Activated CD4-positive, alpha-beta T cell treated with anti-CD3 and anti-CD28 coated beads for 48 hours (primary cell): ENCODE results near the gene HTR4.
"Not testable (repeated sequence)": the region's sequence is repeated elsewhere in the genome, so short reads cannot be mapped to it uniquely, and the experiment has no call there.

Experiments used
- DNase-seq: peaks from one replicate; pipeline ENCODE4 v3.0.0-alpha.2; 2020

The HTR4 gene, protein sequence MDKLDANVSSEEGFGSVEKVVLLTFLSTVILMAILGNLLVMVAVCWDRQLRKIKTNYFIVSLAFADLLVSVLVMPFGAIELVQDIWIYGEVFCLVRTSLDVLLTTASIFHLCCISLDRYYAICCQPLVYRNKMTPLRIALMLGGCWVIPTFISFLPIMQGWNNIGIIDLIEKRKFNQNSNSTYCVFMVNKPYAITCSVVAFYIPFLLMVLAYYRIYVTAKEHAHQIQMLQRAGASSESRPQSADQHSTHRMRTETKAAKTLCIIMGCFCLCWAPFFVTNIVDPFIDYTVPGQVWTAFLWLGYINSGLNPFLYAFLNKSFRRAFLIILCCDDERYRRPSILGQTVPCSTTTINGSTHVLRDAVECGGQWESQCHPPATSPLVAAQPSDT

DNA sequence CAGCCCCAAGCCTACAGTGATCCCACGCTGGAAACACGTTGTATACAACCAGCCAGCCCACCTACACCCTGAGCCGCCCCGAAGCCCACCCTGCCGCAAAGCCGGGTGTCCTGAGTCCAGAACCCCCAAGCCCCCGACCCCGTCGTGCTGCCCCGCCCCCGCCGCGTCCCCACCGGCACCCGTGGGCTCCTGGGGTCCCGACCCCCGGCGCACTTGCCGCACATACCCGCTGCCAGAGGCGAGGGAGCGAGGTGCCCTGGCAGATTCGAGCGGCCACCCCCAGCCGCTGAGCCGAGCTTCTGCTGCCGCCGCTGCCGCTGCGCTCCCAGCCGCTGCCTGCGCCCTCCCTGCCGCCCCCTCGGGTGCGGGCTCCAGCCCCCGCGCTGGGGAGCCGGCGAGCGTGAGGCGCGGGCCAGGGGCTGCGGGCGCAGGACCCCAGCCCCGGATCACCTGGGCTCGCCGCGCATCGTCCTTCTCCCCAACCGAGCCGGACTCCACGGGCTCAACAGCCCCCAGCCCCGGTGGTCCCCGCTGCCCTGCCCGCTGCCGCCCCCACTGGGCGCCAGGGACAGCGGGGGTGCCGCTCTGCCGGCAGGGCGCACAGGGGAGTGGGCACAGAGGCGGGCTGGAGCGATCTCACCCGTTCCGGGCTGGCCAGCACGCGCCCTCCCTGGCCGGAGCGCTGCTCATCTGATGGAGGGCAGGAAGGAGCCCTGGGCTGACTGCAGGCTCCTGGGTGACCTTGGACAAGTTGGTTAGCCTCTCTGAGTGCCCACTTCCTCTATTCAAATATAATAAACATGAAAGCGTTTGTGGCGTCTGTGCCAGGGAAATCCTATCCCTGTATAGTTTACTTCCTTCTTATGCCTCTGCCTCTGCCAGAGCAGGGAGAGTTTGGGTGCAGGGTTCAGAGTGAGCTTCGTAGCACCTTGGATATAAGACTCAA lies at the start of gene HTR4:
TSS of gene HTR4 (minus strand) at position 692 of the 946 bp plus-strand sequence. CDS start 17,513 bp downstream, outside the sequence.
- DNase-seq = no peak

GRCh38 chr5:148702019-148702596 lies 47.8 kb upstream of the HTR4 start:
- no peak for DNase-seq

GRCh38 chr5:148699028-148699427 lies 44.7 kb upstream of the HTR4 start:
- DNase-seq = no peak

GRCh38 chr5:148697809-148698196 lies 43.5 kb upstream of the HTR4 start:
- DNase-seq = no peak

DNA sequence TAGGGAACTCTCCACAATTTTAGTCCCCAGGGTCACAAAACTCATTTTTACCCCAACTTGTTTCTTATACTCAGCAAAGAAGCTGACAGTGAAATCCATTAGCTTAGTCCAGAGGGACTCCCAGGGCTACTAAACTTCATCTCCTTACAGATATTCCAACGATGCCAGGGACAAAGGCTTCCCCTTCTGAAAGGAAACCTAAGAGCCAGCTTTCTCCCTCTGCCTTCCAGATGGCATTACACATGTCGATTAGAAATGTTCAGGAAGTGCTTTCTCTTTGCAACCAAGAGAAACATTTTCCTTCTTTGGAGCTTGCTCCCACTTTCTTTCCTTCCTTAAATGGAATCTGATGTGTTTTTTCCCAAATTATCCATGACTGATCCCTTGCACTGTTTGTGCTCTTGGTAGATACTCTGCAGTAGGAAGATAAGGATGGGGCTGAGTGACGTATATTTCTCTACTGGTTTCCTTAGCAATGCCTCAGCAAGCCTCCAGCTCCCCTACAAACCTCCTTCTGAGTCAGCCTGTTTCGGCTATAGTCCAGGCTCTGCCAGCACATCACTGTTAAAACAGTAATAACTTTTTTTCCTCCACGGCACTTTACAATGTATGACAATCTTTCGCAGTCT lies 43.0 kb upstream of the HTR4 start:
- no peak for DNase-seq

DNA sequence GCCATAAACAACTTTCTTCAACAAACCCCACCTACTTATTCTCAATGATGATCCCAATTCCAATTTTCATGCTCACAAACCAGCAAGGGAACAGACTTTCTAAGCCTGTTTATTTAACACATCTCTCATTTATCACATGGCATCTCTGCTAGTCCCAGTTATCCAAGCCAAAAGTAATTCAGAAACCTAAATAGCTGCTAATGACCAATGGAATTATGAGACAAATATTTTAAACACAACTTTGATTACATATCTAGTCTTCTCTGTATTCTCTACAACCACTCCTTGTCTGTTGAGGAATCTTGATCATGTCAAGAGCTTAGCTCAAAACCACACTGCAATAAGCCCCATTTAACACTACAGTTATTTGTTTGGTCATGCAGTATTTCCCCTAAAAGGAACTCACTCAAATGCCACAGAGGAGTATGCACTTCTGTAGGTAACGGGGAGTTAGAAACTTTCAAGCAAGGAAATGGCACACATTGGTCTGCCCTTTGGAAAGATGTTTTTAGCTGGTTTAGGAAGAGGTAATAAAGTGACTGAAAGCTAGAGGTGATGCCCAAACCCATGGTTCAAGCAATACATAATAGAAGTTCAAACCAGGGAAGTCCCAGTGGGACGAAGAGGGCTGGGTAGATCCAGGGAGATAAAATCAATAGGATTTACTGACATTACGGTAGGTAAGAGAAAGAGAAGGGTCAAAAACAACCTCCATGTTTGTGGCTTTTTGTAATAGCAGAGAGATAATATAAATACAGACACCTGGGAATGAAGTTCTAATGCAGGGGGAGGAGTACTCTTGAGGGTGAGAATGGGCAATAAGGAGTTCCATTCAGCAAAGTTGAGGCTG lies 42.1 kb upstream of the HTR4 start:
- no peak for DNase-seq

DNA sequence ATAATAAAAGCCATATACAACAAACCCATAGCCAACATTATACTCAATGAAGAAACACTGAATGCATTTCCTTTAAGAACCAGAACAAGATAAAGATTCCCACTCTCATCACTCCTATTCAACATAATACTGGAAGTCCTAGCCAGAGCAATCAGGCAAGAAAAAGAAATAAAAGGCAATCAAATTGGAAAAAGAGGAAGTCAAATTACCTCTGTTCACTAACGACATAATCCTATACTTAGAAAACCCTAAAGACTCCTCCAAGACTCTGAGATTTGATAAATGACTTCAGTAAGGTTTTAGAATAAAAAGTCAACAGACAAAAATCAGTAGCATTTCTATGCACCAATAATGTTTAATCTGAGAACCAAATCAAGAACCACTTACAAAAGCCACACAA lies 36.6 kb upstream of the HTR4 start:
- no peak for DNase-seq

GRCh38 chr5:148688787-148689186 lies 34.5 kb upstream of the HTR4 start:
- DNase-seq = no peak

GRCh38 chr5:148687871-148688270 lies 33.5 kb upstream of the HTR4 start:
- DNase-seq = no peak

DNA sequence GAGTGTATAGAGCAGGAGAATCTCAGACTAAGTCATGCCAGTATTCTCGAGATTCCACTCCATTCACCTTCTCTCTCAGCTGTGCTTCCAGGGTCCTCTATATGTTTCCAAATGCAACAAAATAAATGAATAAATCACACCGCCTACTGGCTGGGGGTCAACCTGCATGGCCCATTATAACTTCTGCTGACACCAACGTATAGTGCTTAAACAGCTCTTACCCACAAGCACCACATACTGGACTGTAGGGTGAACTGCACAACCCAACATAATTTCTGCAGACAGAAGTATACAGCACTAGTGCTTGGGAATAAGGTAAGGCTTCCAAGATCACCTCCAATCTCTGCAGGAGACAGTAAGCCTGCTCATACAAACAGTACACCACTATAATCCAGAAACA lies 33.1 kb upstream of the HTR4 start:
- DNase-seq = peak; percentile 6

DNA sequence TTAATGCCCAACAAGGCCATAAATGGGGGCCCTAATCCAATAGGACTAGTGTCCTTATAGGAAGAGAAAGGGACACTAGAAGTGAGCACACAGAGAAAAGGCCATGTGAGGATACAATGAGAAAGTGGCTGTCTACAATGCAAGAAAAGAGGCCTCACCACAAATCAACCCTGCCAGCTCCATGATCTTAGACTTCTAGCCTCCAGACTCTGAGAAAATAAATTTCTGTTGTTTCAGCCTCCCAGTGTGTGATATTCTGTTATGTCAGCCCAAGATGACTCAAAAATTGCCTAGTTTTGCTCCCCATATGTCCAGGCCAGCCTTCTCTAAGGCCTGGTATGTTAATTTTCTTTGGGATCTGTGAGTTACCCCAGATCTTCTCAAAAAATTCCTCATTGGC lies 32.3 kb upstream of the HTR4 start:
- no peak for DNase-seq

DNA sequence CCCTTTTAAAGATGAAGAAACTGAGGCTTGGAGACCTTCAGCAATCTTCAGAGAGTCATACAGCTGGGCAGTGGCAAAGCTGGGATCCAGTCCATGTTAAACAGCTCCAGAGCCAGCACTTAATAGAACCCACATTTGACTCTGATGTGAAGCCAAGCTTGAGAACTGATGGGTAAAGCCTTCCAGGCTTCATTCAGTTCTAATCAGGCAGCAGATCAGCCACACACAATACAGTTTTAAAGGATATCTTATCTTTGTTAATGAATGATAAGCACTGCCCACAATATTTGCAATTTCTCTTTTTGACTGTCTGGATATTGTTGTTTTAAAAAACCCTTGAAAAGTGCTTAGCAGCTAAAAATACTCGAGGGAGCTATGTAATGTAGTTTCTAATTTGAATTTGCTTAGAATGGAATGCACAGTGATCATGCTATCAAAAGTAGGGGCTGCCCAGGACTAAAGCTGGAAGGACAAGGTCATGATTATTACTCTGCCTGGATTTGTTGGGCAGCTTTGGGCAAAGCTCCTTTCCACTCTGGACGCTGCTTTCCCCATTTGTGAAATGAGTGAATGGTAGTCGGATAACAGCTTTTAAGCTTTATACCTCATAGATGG lies 31.3 kb upstream of the HTR4 start:
- DNase-seq = no peak

DNA sequence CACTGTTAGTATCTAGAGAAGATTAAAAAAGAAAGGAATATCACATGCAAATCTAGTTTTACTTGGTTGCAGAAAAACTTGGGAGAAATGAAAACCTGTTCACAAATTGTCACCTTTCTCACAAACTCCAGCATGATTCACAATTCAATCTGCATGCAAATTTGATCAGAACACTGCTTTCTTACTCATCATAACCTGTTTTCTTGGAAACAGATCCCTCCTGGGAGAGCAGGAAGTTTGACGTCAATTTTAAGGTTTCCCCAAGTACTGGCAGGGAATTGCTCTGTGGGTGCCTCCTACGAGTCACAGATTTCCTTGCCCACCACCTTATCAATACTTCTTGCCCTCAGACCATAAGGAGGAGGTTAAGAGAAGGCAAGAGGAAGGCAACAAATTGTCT lies 30.2 kb upstream of the HTR4 start:
- no peak for DNase-seq

GRCh38 chr5:148683651-148684050 lies 29.3 kb upstream of the HTR4 start:
- DNase-seq = no peak

- no peak for DNase-seq
Observed at GRCh38 chr5:148682058-148683026, 28.0 kb upstream of the HTR4 start.

- DNase-seq = no peak
Observed at GRCh38 chr5:148681157-148682057, 27.1 kb upstream of the HTR4 start.

GRCh38 chr5:148673704-148674103 lies 19.4 kb upstream of the HTR4 start:
- not testable (repeated sequence) for DNase-seq

DNA sequence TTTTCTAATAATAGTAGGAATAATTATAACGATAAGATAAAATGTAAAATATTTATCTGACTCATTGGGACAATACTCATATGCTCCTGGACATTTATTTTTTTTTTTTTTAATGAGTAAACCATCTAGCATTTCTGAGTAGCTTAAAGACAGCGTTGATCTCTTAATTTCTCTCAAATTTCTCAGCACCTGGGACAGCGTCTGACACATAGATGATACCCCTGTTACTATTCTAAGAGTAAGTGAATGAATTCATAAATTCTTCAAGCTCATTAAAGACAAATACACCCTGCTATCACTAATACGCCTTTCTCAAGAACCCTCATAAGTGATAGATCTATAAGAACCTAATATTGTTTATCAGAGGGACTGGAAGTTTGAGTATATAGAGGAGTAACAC lies 12.0 kb upstream of the HTR4 start:
- DNase-seq = no peak

GRCh38 chr5:148665431-148665830 lies 11.1 kb upstream of the HTR4 start:
- no peak for DNase-seq
